Osteocyte (in vitro differentiated cells): ENCODE measurements around the gene KRT6B. TPM values are rescaled to one million over a fixed set of nuclear protein-coding genes. Genes with fewer than 3 reads are reported as not detected.

Source experiments
- DNase-seq: peaks from one replicate; pipeline ENCODE4 v3.0.0; 2021; ENCODE audit warnings: mixed read lengths; ENCODE audit not compliant: unreplicated experiment; ENCODE audit errors: extremely low spot score
- H3K27ac Mint-ChIP-seq: one replicate; pipeline ENCODE4 v1.8.0; 2021; ENCODE audit warnings: mild to moderate bottlenecking, mixed read lengths; ENCODE audit not compliant: unreplicated experiment
- H3K27me3 Mint-ChIP-seq: one replicate; pipeline ENCODE4 v1.8.0; 2021; ENCODE audit warnings: mixed read lengths; ENCODE audit not compliant: unreplicated experiment
- H3K36me3 Mint-ChIP-seq: one replicate; pipeline ENCODE4 v1.8.0; 2021; ENCODE audit warnings: mixed read lengths; ENCODE audit not compliant: unreplicated experiment
- H3K4me1 Mint-ChIP-seq: one replicate; pipeline ENCODE4 v1.8.0; 2021; ENCODE audit warnings: mixed read lengths; ENCODE audit not compliant: unreplicated experiment
- H3K4me3 Mint-ChIP-seq: one replicate; pipeline ENCODE4 v1.8.0; 2021; ENCODE audit warnings: mild to moderate bottlenecking, moderate library complexity, mixed read lengths; ENCODE audit not compliant: unreplicated experiment
- H3K9me3 Mint-ChIP-seq: one replicate; pipeline ENCODE4 v1.8.0; 2021; ENCODE audit warnings: mixed read lengths; ENCODE audit not compliant: unreplicated experiment
- CTCF ChIP-seq: fragments of 200-600 bp; sonication (generic); IDR thresholded peaks from 2 replicates; pipeline ENCODE4 v1.5.0; 2021; ENCODE audit warnings: antibody characterized with exemption, mild to moderate bottlenecking, moderate library complexity
- total RNA-seq: library from RNA; stranded (reverse); gene quantifications from 2 replicates; pipeline ENCODE4 v1.2.1, GENCODE V29; 2021

Gene KRT6B
- total RNA-seq, 1 donor from 2014 or later: not detected

- Mint-ChIP-seq H3K9me3 (peaks cover 4% of the 10 kb centered on the region), H3K27ac (no peak overlapping the region), H3K36me3 (no peaks in the 10 kb centered on the region), H3K4me3 (no peak overlapping the region), H3K4me1 (peaks cover 7% of the 10 kb centered on the region), H3K27me3 (peaks cover 51% of the 10 kb centered on the region)
- TF ChIP-seq CTCF: no peak
- DNase-seq: no peak
Measured at GRCh38 chr12:52497975-52498374, 46.0 kb upstream of the KRT6B start.

- H3K4me1 Mint-ChIP-seq: peaks cover 7% of the 10 kb centered on the region
- no peak for TF ChIP-seq CTCF
- peaks cover 4% of the 10 kb centered on the region for H3K9me3 Mint-ChIP-seq
- peaks cover 52% of the 10 kb centered on the region for H3K27me3 Mint-ChIP-seq
- H3K36me3 Mint-ChIP-seq: no peaks in the 10 kb centered on the region
- H3K27ac Mint-ChIP-seq: no peak overlapping the region
- no peak for DNase-seq
- no peak overlapping the region for H3K4me3 Mint-ChIP-seq
Measured at GRCh38 chr12:52496590-52497071, 44.7 kb upstream of the KRT6B start.

- Mint-ChIP-seq H3K9me3 (peaks cover 4% of the 10 kb centered on the region), H3K36me3 (no peaks in the 10 kb centered on the region), H3K4me1 (peaks cover 7% of the 10 kb centered on the region), H3K27ac (no peak overlapping the region), H3K4me3 (no peak overlapping the region), H3K27me3 (peaks cover 58% of the 10 kb centered on the region)
- DNase-seq: no peak
- no peak for TF ChIP-seq CTCF
Measured at GRCh38 chr12:52496054-52496453, 44.1 kb upstream of the KRT6B start.

- DNase-seq: no peak
- no peak for TF ChIP-seq CTCF
- H3K4me3 Mint-ChIP-seq: no peak overlapping the region
- no peak overlapping the region for H3K27ac Mint-ChIP-seq
- H3K36me3 Mint-ChIP-seq: no peaks in the 10 kb centered on the region
- H3K4me1 Mint-ChIP-seq: peaks cover 5% of the 10 kb centered on the region
- peaks cover 62% of the 10 kb centered on the region for H3K27me3 Mint-ChIP-seq
- no peaks in the 10 kb centered on the region for H3K9me3 Mint-ChIP-seq
Measured at GRCh38 chr12:52495389-52495788, 43.4 kb upstream of the KRT6B start.

- Mint-ChIP-seq H3K4me1 (peaks cover 5% of the 10 kb centered on the region), H3K9me3 (no peaks in the 10 kb centered on the region), H3K36me3 (no peaks in the 10 kb centered on the region), H3K27me3 (peaks cover 70% of the 10 kb centered on the region), H3K4me3 (no peak overlapping the region), H3K27ac (no peak overlapping the region)
- no peak for DNase-seq
- TF ChIP-seq CTCF: no peak
Measured at GRCh38 chr12:52494518-52494917, 42.6 kb upstream of the KRT6B start.
